HG03565 (cell line): ENCODE data around the gene IL31.

Source experiments
- ATAC-seq: cut with Tn5 transposase; IDR thresholded peaks from one replicate; pipeline ENCODE4 v1.9.1; 2021; ENCODE audit warnings: mild to moderate bottlenecking, moderate library complexity; ENCODE audit not compliant: unreplicated experiment

The IL31 gene

DNA sequence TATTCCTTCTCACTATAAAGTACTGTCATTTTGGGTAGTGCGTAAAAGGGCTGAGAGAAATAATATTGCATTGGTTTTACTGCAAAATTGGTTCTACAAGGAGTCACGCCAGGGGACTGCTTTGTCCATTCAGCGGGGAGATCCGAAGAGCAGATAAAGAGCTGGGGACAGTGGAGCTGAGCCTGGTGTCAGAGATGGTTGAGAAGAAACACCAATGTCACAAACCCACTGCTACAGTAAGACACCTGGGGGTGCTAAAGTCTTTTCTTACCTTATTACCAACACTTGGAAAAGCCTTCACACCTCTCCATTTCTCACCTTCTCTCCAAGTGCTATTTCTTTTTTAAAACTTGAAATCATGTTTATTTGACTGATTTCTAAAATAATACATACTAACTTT, 14.1 kb downstream of the IL31 start:
- no peak for ATAC-seq

DNA sequence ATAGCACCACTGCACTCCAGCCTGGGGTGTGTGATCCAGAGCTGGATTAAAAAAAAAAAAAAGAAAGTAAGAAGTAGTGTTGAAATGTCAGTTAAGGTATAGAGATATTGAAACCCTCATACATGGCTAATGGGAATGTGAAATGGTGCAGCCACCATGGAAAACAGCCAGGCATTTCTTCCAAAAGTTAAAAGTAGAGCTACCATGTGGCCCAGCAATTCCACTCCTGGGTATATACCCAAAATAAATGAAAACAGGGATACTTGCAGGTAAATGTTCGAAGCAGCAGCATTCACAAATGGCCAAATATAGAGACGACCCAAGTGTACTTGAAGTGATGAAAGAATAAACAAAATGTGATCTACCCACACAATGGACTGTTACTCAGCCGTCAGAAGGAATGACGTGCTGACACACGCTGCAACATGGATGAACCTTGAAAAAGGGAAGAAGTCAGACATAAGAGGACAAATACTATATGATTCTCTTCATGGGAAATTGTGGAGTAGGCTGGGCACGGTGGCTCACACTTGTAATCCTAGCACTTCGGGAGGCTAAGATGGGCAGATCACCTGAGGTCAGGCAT, 15.2 kb downstream of the IL31 start:
- ATAC-seq, result no peak

DNA sequence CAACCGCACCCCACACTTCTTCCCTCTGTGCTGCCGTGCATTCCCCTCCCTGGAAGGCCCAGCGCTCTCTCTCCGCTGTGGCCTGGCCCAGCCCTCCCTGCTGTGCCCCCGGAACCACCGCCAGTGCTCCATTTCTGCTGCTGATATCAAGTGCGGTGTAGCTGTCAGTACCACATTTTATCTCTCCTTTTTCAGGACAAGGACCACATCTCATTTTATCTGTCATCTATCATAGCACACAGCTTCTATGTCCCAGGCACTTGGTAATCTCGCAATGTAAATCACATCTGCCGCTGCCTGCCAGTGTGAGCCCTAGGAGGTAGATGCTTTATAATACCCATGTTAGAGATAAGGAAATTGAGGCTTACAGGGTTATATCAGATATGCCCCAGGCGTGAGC, 18.3 kb downstream of the IL31 start:
- no peak for ATAC-seq

DNA sequence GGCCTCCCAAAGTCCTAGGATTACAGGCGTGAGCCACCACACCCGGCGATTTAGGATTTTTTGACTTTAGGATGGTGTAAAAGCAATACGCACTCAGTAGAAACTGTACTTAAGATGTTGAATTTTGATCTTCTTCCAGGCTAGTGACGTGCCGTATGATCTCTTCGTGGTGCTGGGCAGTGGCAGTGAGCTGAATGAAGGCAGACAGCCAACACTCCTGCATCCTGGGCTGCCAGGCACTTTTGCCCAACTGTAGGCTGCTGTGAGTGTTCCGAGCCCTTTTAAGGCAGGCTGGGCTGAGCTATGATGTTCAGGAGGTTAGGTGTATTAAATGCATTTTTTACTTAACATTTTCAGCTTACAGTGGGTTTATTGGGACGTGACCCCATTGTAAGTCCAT, 21.3 kb downstream of the IL31 start:
- ATAC-seq, result no peak

DNA sequence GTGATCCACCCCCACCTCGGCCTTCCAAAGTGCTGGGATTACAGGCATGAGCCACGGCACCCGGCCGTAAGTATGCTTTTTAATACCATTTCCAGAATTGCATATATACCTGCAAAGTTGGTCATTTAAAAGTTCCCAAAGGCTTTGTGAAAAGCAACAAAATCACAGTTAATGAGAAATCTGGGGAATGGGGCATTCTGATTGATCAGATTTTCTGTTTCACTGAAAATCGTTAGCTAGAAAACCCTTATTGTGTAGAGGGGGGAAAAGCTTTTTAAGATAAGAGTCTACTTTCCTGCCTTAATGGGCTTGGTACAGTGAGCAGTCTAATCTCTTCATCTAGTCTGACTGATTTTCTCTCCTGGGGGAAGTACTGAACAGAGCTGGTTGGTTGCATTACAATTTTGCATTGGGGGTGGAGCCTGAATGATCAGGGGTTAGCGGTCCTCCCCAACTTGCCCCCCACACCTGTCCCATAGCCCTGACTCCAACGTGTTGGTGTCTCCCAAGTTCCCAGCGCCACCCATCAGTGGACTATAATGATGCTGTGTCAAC, 23.8 kb downstream of the IL31 start:
- ATAC-seq, result no peak

DNA sequence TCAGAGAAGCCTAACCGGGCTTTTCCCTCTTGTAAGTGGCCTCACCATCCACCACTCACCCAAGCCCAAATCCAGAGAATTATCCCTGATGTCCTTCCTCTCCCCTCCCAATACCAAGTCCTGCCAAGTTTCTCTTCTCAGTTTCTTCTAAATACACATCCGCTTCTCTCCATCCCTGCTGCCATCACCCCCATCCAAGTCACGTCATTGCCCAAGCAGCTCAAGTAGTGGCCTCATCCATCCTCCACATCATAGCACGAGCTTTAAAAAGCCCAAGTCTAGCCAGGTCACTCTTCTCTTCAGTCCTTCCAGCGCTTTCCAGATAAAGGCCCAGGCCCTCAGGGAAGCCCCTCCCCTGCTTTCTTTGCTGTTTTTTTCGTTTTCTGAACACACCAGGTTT, 25.4 kb downstream of the IL31 start:
- no peak for ATAC-seq

DNA sequence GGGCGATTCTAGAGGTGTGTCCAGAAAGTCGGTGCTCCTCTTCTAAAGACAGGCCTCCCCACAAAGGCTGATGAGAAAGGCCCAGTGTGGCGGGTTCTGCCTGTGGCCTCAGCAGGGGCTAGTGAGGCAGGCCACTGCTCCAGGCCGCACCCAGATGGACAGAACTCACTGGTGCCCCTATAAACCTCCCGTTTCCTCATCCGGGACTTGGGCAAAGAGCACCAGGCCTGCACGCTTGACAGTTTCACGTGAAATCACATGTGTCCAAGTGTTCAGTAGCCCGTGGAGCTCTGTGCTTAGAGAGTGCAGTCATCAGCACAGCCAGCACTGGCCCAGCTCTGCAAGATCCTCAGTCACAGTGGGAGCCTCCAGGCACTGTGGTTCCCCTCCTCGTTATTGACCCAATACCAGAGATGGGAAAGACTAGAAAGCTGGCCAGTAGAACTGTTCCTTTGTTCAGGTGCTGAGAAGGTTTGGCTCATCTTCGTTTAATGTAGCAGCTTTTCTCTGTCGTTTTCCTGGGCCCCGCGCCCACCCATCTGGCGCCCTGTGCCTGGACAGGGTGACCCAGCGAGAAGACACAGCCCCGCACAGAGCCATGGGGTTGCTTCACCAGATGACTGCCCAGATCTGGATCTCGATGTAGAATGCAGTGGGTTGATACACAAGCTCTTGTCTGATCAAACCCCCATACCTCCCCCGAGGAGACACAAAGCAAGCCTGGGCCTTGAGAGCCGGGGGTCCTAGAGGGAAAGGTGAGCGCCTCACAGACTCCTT, 26.3 kb downstream of the IL31 start:
- no peak for ATAC-seq

DNA sequence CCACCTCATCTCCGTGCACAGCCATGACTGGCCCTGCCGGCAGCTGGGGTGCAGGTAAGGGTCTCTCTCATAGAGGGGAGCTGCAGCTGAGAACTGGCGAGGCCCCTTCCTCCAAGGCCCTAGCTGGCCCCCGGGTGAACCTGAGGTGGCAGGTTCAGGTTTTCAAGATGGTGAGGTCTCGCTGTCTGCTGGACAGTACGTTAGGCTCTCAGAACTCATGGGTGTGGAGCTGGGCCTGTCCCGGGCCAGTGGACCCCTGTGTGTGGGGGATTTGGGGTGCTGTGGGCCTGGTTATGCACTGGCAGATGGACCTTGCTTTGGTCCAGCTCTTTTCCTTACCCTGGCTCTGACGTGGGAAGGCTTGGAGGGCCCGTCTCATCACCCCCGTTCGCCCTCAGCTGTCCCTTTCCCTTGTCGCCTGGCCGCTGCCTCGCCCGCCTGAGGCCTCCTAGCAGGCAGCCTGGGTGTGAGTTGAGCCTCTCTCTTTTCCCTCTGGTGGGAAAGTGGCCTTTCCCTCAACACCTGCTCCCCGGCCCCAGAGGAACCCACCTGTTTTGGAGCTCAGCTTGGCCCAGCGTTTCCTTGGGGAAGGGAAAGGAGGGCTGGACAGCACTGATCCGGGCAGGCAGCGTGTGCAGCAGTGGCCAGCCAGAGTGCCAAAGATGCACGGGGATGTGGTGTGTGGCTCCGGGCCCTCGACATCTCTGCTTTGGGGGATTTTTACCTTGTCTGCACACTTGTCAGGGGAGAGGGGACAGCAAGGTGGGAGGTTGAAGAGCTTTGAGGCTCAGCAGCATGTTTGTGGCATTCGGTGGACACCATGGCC, 28.3 kb downstream of the IL31 start:
- no peak for ATAC-seq

DNA sequence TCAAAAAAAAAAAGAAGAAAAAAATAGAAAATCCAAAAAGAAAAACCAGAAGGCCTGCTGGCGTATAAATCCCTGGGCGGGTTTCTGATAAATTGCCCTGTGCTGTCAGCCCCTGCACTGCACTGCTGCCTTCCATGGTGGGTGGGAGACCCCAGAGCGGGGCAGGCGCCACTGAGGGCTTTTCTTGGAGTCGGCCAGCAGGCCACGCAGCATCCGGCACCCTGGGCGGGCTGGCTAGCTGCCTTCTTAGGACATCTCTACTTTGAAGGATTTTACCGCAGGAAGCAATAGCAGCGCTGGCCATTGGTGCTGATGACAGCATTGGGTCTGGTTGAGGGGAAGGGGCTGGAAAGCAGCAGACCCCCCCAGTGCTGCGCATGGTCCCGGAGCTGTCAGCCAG, 29.1 kb downstream of the IL31 start:
- no peak for ATAC-seq

DNA sequence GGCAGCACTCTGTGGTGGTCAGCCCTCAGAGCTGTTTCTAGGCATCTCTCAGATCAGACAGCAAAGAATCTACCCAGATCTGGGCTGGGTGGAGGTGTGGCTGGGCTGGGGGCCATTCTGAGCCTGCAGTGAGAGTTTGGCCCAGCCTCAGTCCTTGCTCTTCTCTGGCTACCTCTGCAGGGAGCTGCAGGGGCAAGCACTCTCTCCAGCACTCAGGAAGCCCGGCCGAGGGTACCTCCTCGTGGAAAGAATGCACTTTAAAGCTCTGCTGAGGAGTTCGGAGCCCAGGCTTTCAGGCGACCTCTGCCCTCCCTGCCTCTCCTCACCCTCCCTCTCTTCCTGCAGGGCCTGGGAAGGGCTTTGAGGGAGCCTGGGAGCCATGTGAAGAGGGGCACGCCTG, 31.2 kb downstream of the IL31 start:
- no peak for ATAC-seq

DNA sequence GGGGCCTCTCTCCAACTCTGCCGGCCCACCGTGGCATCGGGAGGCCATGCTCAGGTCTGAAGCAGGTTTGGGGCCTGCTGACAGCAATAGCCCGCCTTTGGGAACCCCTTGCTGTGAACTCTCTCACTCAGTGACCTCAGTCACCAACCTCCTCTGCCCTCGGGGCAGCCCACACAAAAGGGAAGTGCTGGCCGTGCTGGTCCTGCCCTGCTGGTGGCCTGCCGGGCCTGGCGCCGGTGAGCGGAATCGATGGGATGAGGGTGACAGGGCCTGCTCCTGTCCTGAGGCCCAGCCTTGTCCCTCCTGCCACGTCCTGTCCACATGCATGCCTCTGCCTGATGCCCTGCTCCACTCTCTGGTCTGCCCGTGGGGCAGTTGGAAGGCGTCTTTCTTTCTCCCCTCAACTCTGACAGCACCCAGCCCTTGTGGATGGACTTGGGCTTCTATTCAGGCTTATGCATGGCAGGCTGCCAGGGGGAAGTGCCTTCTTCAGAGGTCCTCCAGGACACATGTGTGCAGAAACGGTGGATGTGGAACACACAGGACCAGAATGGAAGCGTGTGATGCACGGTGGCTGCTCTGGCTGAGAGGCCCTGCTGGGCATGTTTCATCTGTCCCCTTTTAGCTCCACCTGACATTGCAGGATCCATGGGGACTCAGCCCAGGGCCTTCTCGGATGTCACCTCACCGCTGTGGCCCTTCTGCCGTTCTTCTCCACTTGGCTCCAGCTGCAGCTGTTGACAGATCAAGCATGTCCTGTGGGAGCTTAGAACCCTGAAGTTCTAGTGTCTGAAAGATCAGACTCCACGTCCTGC, 31.9 kb downstream of the IL31 start:
- ATAC-seq, result no peak

DNA sequence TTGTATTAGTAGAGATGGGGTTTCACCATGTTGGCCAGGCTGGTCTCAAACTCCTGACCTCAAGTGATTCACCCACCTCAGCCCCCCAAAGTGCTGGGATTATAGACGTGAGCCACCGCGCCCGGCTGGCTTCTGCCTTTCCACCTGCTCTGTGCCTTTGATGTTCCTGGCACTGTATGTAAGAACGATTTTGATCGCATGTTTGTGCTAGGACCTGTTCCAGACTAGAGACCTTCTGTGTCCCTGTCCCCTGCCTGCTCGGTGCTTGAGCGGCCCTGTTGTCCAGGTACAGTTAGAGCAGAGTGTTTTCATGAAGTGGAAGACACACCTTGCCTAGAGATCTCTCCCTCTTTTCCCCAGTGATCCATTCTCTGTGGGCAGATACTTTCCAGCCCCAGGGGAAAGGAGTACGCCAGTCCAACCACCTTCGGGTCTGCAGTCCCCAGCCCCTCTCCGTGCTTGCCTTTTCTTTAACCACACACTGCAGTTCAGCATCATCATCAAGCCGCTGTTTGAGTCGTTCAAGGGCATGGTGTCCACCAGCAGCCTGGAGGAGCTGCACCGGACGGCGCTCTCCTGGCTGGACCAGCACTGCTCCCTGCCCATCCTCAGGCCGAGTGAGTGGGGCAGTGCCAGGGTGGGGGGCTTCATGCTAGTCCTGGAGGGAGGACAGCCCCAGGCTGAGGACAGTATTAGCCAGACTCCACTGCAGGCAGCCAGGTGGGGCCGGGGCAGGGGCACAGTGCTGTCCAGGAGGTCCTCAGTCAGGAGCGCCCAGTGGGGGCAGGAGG, 33.4 kb downstream of the IL31 start:
- ATAC-seq, result no peak

DNA sequence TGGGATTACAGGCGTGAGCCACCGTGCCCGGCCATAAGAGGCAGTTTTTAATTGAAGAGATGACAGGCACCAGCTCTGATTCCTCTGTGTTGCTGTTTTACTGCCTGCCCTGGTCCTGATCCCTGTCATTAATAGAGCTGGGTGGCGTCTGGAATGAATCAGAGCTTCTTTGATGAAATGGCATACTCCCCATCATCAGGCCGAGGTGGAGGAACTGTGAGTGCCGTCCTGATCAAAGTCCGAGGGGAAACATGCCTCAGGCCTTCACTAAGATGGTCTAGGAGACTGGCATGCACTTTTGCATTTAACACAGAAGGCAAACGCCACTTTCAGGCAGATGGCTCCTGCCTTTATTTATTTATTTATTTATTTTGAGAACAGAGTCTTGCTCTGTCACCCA, 34.1 kb downstream of the IL31 start:
- ATAC-seq, result no peak

DNA sequence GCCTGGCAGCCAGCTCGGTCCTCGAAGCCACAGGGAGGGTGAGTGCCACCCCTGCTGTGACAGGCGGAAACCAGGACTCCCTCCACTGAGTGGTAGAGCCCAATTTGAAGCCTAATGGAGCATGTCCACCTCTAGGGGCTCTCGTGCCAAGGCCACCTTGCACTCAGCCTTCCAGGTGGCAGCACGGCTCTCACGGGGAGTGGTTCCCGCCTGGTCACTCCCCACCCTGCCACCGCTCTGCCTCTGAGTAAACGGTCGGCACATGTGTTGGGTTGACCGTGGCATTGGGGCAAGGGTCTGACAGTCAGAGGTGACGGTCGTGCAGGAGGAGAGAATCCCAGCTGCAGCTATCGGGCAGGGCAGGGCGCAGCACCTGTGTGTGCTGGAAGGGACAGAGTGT, 34.8 kb downstream of the IL31 start:
- no peak for ATAC-seq

DNA sequence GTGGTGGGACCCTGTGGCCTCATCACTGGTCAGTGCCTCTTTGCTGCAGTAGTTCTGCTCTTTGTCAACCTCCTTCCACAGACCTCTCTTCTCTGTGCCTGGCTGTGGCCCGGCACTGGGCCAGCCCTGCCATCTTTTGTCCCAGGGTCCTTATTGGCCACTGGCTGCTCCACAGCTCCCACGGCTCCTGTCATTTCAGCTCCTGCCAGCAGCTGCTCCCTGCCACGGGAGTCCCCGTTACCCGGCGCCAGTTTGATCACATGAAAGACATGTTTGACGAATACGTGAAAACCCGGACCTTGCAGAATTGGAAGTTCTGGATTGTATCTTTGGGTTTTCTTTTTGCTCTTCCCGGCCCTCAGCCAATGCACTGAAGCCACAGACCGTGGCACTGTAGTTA, 35.4 kb downstream of the IL31 start:
- no peak for ATAC-seq

DNA sequence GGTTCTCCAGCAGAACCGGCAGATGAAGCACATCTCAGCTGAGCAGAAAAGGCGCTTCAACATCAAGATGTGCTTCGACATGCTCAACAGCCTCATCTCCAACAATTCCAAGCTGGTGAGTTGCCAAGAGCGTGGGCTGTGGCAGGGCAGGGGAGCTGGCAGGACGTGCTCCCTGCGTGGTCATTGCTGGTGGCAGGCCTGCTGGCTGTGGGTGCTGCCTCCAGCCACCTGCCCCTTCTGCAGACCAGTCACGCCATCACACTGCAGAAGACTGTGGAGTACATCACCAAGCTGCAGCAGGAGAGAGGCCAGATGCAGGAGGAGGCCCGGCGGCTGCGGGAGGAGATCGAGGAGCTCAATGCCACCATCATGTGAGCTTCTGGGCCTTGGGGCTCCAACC, 35.8 kb downstream of the IL31 start:
- no peak for ATAC-seq

DNA sequence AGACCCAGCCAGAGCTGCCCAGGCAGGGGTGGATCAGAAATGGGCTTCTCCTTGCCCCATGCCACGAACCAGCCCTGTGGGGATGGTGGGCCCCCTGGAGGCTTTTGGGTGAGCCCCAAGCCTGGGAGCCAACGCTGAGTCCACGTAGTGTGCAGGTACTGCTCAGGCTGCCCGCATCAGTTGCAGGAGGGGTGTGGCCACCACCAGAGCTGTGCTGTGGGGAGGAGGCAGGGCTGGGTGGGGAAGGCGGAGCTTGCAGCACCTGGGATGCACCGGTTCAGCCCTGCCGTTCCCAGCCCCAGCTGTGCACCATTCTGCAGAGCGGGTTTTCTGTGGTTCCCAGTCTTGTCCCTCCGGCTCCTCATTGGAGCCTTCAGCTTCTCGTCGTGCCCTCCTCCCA, 36.3 kb downstream of the IL31 start:
- ATAC-seq, result no peak

DNA sequence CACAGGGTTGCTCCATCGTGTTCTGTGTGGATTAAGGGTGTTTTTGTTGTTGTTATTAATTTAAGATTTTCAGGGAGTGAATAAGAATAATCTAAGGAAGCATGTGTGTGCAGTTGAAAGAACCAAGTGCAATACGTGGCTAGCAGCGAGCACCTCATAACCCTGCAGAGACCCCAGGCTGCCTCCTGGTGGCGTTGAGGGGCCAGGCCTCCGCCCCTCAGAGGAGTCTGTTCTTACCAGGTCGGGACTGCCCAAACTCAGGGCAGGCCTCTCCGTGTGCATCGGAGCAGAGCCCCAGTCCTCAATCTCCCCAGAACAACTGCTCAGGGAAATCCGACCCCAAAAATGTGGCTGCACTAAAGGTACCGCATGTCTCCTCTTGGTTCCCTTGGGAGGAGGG, 36.8 kb downstream of the IL31 start:
- ATAC-seq, result no peak

DNA sequence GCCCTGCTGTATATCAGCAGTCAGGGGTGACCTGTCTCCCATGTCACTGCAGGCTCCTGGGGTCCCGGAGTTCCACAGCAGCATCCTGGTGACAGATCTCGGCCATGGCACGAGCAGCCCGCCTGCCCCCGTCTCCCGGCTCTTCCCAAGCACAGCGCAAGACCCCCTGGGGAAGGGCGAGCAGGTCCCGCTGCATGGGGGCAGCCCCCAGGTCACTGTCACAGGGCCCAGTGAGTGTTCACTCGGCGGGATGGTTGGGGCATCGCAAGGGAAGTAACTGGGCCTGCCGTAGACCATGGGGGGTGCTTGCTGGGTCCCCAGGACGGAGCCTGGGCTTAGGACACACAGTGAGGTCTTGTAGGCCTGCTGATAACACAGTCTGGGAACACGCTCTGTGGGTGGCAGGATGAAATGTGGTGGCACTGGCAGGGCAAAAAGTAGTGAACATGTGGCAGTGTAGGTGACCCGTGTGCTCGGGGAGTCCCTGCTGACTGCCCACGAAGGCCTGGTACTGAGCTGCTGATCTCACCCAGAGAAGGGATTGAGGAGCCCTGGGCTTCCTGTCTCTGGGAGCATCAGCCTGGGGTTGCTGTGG, 38.5 kb downstream of the IL31 start:
- ATAC-seq, result no peak
